ENCODE data around the gene QDPR.
A peak's percentile ranks its signal among the peaks of the same experiment; 100 is the strongest.

QDPR gene

GRCh38 chr4:17526695-17527477 lies 15.0 kb upstream of the QDPR start:
- no peak for DNase-seq

GRCh38 chr4:17523662-17524061 lies 11.8 kb upstream of the QDPR start:
- DNase-seq: no peak

- DNase-seq: no peak
Observed at GRCh38 chr4:17521595-17521994, 9.7 kb upstream of the QDPR start.

- no peak for DNase-seq
Observed at GRCh38 chr4:17517664-17518063, 5.8 kb upstream of the QDPR start.

GRCh38 chr4:17516980-17517379 lies 5.1 kb upstream of the QDPR start:
- DNase-seq: no peak

GRCh38 chr4:17515445-17516407 lies 3.8 kb upstream of the QDPR start:
- no peak for DNase-seq

GRCh38 chr4:17514865-17515264 lies 3.0 kb upstream of the QDPR start, which contains the start of gene CLRN2:
CLRN2 (plus strand) TSS chr4:17515165; CDS start chr4:17515267, 102 bp downstream.
- DNase-seq: no peak

- no peak for DNase-seq
Observed at GRCh38 chr4:17512973-17513665, 1.2 kb upstream of the QDPR start.

GRCh38 chr4:17511509-17511949 lies 361 bp downstream of the QDPR start:
- no peak for DNase-seq

- DNase-seq: no peak
Observed at GRCh38 chr4:17511051-17511450, 839 bp downstream of the QDPR start.

- DNase-seq: no peak
Observed at GRCh38 chr4:17510582-17510981, 1.3 kb downstream of the QDPR start.

- no peak for DNase-seq
Observed at GRCh38 chr4:17504081-17504480, 7.8 kb downstream of the QDPR start.

GRCh38 chr4:17502756-17503155 lies 9.1 kb downstream of the QDPR start:
- DNase-seq: no peak

GRCh38 chr4:17500574-17500973 lies 11.3 kb downstream of the QDPR start:
- no peak for DNase-seq

- no peak for DNase-seq
Observed at GRCh38 chr4:17497890-17498523, 13.9 kb downstream of the QDPR start.

- no peak for DNase-seq
Observed at GRCh38 chr4:17494258-17495190, 17.4 kb downstream of the QDPR start.

- DNase-seq: no peak
Observed at GRCh38 chr4:17493619-17494018, 18.3 kb downstream of the QDPR start.

GRCh38 chr4:17492876-17493275 lies 19.0 kb downstream of the QDPR start:
- no peak for DNase-seq

- DNase-seq: no peak
Observed at GRCh38 chr4:17492058-17492741, 19.7 kb downstream of the QDPR start.

GRCh38 chr4:17491196-17491595 lies 20.7 kb downstream of the QDPR start:
- no peak for DNase-seq

- peak; percentile 23 for DNase-seq
Observed at GRCh38 chr4:17490575-17491059, 21.3 kb downstream of the QDPR start.

All from SHP77 treated with DMSO at 0.1 percent for 48 hours (cell line).